Measurements from ENCODE around the gene WDR17.

WDR17 gene

GRCh38 chr4:176090115-176090514 lies 24.5 kb downstream of the WDR17 start:
- no peak for DNase-seq (ENCODE audit: low read depth in 3 of 3)

- DNase-seq (ENCODE audit: low read depth in 3 of 3): no peak
Measured at GRCh38 chr4:176099314-176099713, 33.7 kb downstream of the WDR17 start.

GRCh38 chr4:176102414-176103063 lies 36.9 kb downstream of the WDR17 start:
- no peak for DNase-seq (ENCODE audit: low read depth in 3 of 3)

- DNase-seq (ENCODE audit: low read depth in 3 of 3): no peak
Measured at GRCh38 chr4:176107695-176108094, 42.1 kb downstream of the WDR17 start.

- DNase-seq (ENCODE audit: low read depth in 3 of 3): no peak
Measured at GRCh38 chr4:176123710-176124407, 58.2 kb downstream of the WDR17 start.

GRCh38 chr4:176125063-176125462 lies 59.4 kb downstream of the WDR17 start:
- DNase-seq (ENCODE audit: low read depth in 3 of 3): no peak

- DNase-seq (ENCODE audit: low read depth in 3 of 3): no peak
Measured at GRCh38 chr4:176134670-176135069, 69.0 kb downstream of the WDR17 start.

GRCh38 chr4:176137631-176138030 lies 72.0 kb downstream of the WDR17 start:
- no peak for DNase-seq (ENCODE audit: low read depth in 3 of 3)

- no peak for DNase-seq (ENCODE audit: low read depth in 3 of 3)
Measured at GRCh38 chr4:176139518-176139917, 73.9 kb downstream of the WDR17 start.

GRCh38 chr4:176142253-176142652 lies 76.6 kb downstream of the WDR17 start:
- DNase-seq (ENCODE audit: low read depth in 3 of 3): no peak

- DNase-seq (ENCODE audit: low read depth in 3 of 3): no peak
Measured at GRCh38 chr4:176149680-176150355, 84.2 kb downstream of the WDR17 start.

GRCh38 chr4:176150356-176150682 lies 84.7 kb downstream of the WDR17 start:
- DNase-seq (ENCODE audit: low read depth in 3 of 3): no peak

- no peak for DNase-seq (ENCODE audit: low read depth in 3 of 3)
Measured at GRCh38 chr4:176150704-176151103, 85.1 kb downstream of the WDR17 start.

- no peak for DNase-seq (ENCODE audit: low read depth in 3 of 3)
Measured at GRCh38 chr4:176153124-176153523, 87.5 kb downstream of the WDR17 start.

GRCh38 chr4:176156656-176157055 lies 91.0 kb downstream of the WDR17 start:
- no peak for DNase-seq (ENCODE audit: low read depth in 3 of 3)

- DNase-seq (ENCODE audit: low read depth in 3 of 3): no peak
Measured at GRCh38 chr4:176163041-176163440, 97.4 kb downstream of the WDR17 start.

GRCh38 chr4:176185051-176185450 lies 119.4 kb downstream of the WDR17 start:
- no peak for DNase-seq (ENCODE audit: low read depth in 3 of 3)

GRCh38 chr4:176186067-176186466 lies 120.4 kb downstream of the WDR17 start:
- DNase-seq (ENCODE audit: low read depth in 3 of 3): no peak

- DNase-seq (ENCODE audit: low read depth in 3 of 3): no peak
Measured at GRCh38 chr4:176186671-176187395, 121.2 kb downstream of the WDR17 start.

- DNase-seq (ENCODE audit: low read depth in 3 of 3): no peak
Measured at GRCh38 chr4:176187624-176188023, 122.0 kb downstream of the WDR17 start.

- no peak for DNase-seq (ENCODE audit: low read depth in 3 of 3)
Measured at GRCh38 chr4:176188654-176189053, 123.0 kb downstream of the WDR17 start.
